NT2/D1 (cell line): ENCODE data around the gene ATP6V0C.

ENCODE experiments used
- DNase-seq: peaks from one replicate; pipeline ENCODE4 v3.0.0-alpha.2; 2011; ENCODE audit warnings: low read depth, low spot score
- H3K27me3 ChIP-seq: 2 replicates; pipeline ENCODE4 v1.6.0; 2011; ENCODE audit warnings: mild to moderate bottlenecking; ENCODE audit not compliant: insufficient read length, insufficient read depth
- H3K36me3 ChIP-seq: 2 replicates; pipeline ENCODE4 v1.6.1; 2011; ENCODE audit warnings: mild to moderate bottlenecking, low read length, mixed read lengths; ENCODE audit not compliant: insufficient read depth, insufficient read length
- H3K4me1 ChIP-seq: 2 replicates; pipeline ENCODE4 v1.5.1; 2011; ENCODE audit not compliant: insufficient read depth, insufficient read length
- H3K4me3 ChIP-seq: 2 replicates; pipeline ENCODE4 v1.5.1; 2011; ENCODE audit warnings: low read depth; ENCODE audit not compliant: insufficient read length
- H3K9ac ChIP-seq: 2 replicates; pipeline ENCODE4 v1.6.0; 2011; ENCODE audit warnings: low read depth; ENCODE audit not compliant: insufficient read length
- H3K9me3 ChIP-seq: 2 replicates; pipeline ENCODE4 v1.5.1; 2011; ENCODE audit warnings: mild to moderate bottlenecking, low read length; ENCODE audit not compliant: insufficient read depth
- SUZ12 ChIP-seq: IDR thresholded peaks from 2 replicates; pipeline ENCODE4 v1.6.1; 2011; ENCODE audit not compliant: insufficient read length, insufficient read depth; ENCODE audit errors: extremely low read depth
- YY1 ChIP-seq: IDR thresholded peaks from 2 replicates; pipeline ENCODE4 v1.6.1; 2011; ENCODE audit not compliant: insufficient read length, insufficient read depth
- ZNF274 ChIP-seq: IDR thresholded peaks from 2 replicates; pipeline ENCODE4 v1.6.1; 2011; ENCODE audit warnings: mild to moderate bottlenecking, low read depth, low read length

ATP6V0C gene

GRCh38 chr16:2487903-2488531 is 25.7 kb upstream of the ATP6V0C start:
- no peak for TF ChIP-seq ZNF274
- Histone ChIP-seq H3K36me3 (peaks cover 6% of the 10 kb centered on the region), H3K9ac (peak overlapping the region; percentile 36), H3K4me3 (no peak overlapping the region), H3K4me1 (peaks cover 15% of the 10 kb centered on the region), H3K27me3 (no peaks in the 10 kb centered on the region), H3K9me3 (no peaks in the 10 kb centered on the region)
- no peak for DNase-seq

DNA sequence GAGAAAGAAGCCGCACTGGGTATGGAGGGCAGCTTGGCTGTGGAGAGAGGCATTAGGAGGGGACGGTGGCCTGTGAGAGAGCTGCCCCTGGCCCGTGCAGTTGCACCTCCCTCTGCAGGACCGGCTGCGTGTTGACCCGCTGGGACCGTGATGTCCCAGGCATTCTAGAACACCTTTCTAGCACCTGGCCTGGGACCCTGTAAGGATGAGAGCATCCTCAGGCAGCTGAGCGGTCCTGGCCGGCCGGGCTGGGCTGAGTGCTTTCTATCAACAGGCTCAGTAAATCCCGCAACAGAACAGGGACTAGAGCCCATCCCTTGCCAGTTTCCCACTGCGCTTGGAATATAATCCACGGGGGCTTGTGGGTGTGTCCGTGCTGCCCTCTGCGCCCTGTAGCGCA is 24.2 kb upstream of the ATP6V0C start:
- TF ChIP-seq SUZ12, result no peak
- TF ChIP-seq YY1, result no peak
- TF ChIP-seq ZNF274, result no peak
- peaks cover 9% of the 10 kb centered on the region for H3K36me3 ChIP-seq
- H3K9me3 ChIP-seq, result no peaks in the 10 kb centered on the region
- H3K9ac ChIP-seq, result no peak overlapping the region
- no peak overlapping the region for H3K4me3 ChIP-seq
- H3K4me1 ChIP-seq, result peaks cover 10% of the 10 kb centered on the region
- no peaks in the 10 kb centered on the region for H3K27me3 ChIP-seq
- DNase-seq, result no peak

GRCh38 chr16:2490190-2491105 is 23.3 kb upstream of the ATP6V0C start:
- TF ChIP-seq ZNF274 (no peak), SUZ12 (no peak), YY1 (no peak)
- Histone ChIP-seq H3K9me3 (no peaks in the 10 kb centered on the region), H3K4me3 (no peak overlapping the region), H3K4me1 (peaks cover 10% of the 10 kb centered on the region), H3K36me3 (peaks cover 9% of the 10 kb centered on the region), H3K9ac (no peak overlapping the region), H3K27me3 (no peaks in the 10 kb centered on the region)
- DNase-seq, result no peak

DNA sequence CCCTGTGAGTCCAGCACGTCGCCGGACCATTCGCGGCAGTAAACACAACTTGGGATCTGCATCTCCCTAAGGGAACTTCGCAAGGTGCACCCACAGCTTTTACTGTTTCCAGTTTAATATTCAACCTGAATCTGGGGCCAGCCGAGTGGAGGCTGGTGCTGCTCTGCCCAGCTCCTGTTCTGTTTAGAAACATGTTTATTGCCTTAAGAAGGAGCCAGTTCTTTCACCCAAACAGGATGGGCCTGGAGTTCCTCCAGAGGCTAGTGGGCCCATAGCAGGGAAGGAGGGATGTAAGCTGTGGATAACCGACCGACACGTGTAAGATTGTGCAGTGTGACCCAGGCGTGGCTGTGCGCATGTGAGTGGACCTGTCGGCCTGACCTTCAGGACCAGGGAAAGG is 21.5 kb upstream of the ATP6V0C start:
- no peak overlapping the region for H3K4me3 ChIP-seq
- TF ChIP-seq SUZ12 (no peak), YY1 (no peak), ZNF274 (no peak)
- no peak overlapping the region for H3K9ac ChIP-seq
- no peaks in the 10 kb centered on the region for H3K9me3 ChIP-seq
- H3K27me3 ChIP-seq, result no peaks in the 10 kb centered on the region
- H3K4me1 ChIP-seq, result peaks cover 11% of the 10 kb centered on the region
- DNase-seq, result no peak
- peaks cover 22% of the 10 kb centered on the region for H3K36me3 ChIP-seq

GRCh38 chr16:2493605-2494004 is 20.1 kb upstream of the ATP6V0C start:
- no peaks in the 10 kb centered on the region for H3K27me3 ChIP-seq
- no peak overlapping the region for H3K4me3 ChIP-seq
- no peak for TF ChIP-seq SUZ12
- no peak for TF ChIP-seq ZNF274
- no peak for TF ChIP-seq YY1
- H3K4me1 ChIP-seq, result peaks cover 6% of the 10 kb centered on the region
- H3K36me3 ChIP-seq, result peaks cover 31% of the 10 kb centered on the region
- H3K9me3 ChIP-seq, result no peaks in the 10 kb centered on the region
- H3K9ac ChIP-seq, result no peak overlapping the region
- DNase-seq, result no peak

DNA sequence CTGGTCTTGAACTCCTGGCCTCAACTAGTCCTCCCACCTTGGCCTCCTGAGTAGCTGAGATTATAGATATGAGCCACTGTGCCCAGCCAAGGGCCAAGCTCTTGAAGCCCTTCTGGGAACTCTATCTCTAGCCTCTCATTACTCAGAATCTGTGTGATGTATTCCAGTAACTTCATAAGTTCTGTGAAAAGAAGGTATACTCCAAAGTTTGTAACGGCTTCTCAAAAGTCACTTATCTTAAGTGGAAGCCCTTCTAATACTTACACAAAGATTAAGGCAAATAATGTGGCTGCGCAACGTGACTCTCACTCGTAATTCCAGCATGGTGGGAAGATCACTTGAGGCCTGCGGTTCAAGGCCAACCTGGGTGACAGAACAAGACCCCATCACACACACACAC is 19.1 kb upstream of the ATP6V0C start:
- H3K27me3 ChIP-seq, result no peaks in the 10 kb centered on the region
- TF ChIP-seq SUZ12, result no peak
- no peak for TF ChIP-seq ZNF274
- TF ChIP-seq YY1, result no peak
- H3K9me3 ChIP-seq, result no peaks in the 10 kb centered on the region
- peaks cover 38% of the 10 kb centered on the region for H3K36me3 ChIP-seq
- DNase-seq, result no peak
- H3K4me3 ChIP-seq, result no peak overlapping the region
- H3K9ac ChIP-seq, result no peak overlapping the region
- H3K4me1 ChIP-seq, result peaks cover 6% of the 10 kb centered on the region

- TF ChIP-seq SUZ12 (no peak), YY1 (no peak)
- H3K4me3 ChIP-seq, result no peak overlapping the region
- H3K36me3 ChIP-seq, result peaks cover 36% of the 10 kb centered on the region
- H3K27me3 ChIP-seq, result no peaks in the 10 kb centered on the region
- H3K4me1 ChIP-seq, result peaks cover 6% of the 10 kb centered on the region
- DNase-seq, result no peak
- no peak overlapping the region for H3K9ac ChIP-seq
- no peaks in the 10 kb centered on the region for H3K9me3 ChIP-seq
Measured at GRCh38 chr16:2495041-2495440, 18.7 kb upstream of the ATP6V0C start.
